Kidney (tissue), 14 donors: Measurements from ENCODE around the gene HOXD4. TPM values are rescaled to one million over a fixed set of nuclear protein-coding genes. Genes with fewer than 3 reads are reported as not detected.
A peak's percentile ranks its signal among the peaks of the same experiment; 100 is the strongest.

Experiments
- DNase-seq, 5 donors: peaks; one replicate each; pipeline ENCODE4 v3.0.0-alpha.2; 2013 to 2020
- FAIRE-seq: peaks from 2 replicates; lab custom pipeline; 2012; peaks lifted over from hg19 to GRCh38; lab: Jason Lieb, UNC
- H3K27ac ChIP-seq, 2 donors: one replicate each; pipeline ENCODE4 v1.7.0; 2013; ENCODE audit warnings: low read depth in 2 of 2, low read length in 2 of 2, inconsistent platforms in 1 of 2
- H3K27me3 ChIP-seq: one replicate; pipeline ENCODE4 v1.7.1; 2013; ENCODE audit warnings: low read length, inconsistent platforms; ENCODE audit not compliant: control insufficient read depth, insufficient read depth
- H3K36me3 ChIP-seq, 3 donors: one replicate each; pipeline versions ENCODE4 v1.7.0 to v1.7.1; 2013; ENCODE audit warnings: low read length in 3 of 3, control low read depth in 1 of 3, inconsistent platforms in 1 of 3; ENCODE audit not compliant: insufficient read depth in 3 of 3, control insufficient read depth in 2 of 3
- H3K4me1 ChIP-seq, 3 donors: one replicate each; pipeline versions ENCODE4 v1.7.0 to v1.7.1; 2013; ENCODE audit warnings: low read length in 3 of 3, inconsistent platforms in 1 of 3, low read depth in 1 of 3; ENCODE audit not compliant: control insufficient read depth in 2 of 3, insufficient read depth in 2 of 3
- H3K4me3 ChIP-seq, 3 donors: one replicate each; pipeline versions ENCODE4 v1.7.0 to v1.8.1; 2013; ENCODE audit warnings: low read length in 3 of 3, control low read depth in 1 of 3, inconsistent platforms in 1 of 3
- H3K9ac ChIP-seq, 3 donors: one replicate each; pipeline versions ENCODE4 v1.7.0 to v1.7.1; 2013; ENCODE audit warnings: low read length in 3 of 3, control low read depth in 1 of 3, inconsistent platforms in 1 of 3
- H3K9me3 ChIP-seq, 3 donors: one replicate each; pipeline versions ENCODE4 v1.7.0 to v1.7.1; 2013; ENCODE audit warnings: low read length in 3 of 3, control low read depth in 1 of 3, inconsistent platforms in 1 of 3; ENCODE audit not compliant: control insufficient read depth in 2 of 3, insufficient read depth in 1 of 3
- intact Hi-C: fragments of 100-400 bp; cut with DNase I; formaldehyde crosslinking; loops from one replicate; pipeline ENCODE4 v1.11.1; 2022
- polyA plus RNA-seq: library from polyadenylated mRNA; stranded (reverse); fragments of 350-450 nt; fragmentation: Illumina TruSeq; extraction: RNeasy Lipid Tissue Mini Kit (QIAGEN cat#74804); gene quantifications from one replicate; pipeline ENCODE4 v1.2.3, GENCODE V29; 2014; ENCODE audit warnings: low read depth, low replicate concordance; ENCODE audit not compliant: insufficient read depth
- total RNA-seq: library from RNA; stranded (reverse); fragmentation: NEBNext Ultra II Directional; extraction: Animal tissue kit (Norgen Biotek cat#: 25700); gene quantifications from one replicate; pipeline ENCODE4 v1.2.1, GENCODE V29; 2021
- TF ChIP-seq, protein P1 (sequence below): IDR thresholded peaks from 3 replicates; pipeline ENCODE4 v1.5.1; 2012; ENCODE audit warnings: mild to moderate bottlenecking, moderate library complexity, borderline replicate concordance; ENCODE audit not compliant: insufficient read depth; ENCODE audit errors: extremely low read depth
- donor health status: control.
- donor health status: control.
- donor health status: control.
- donor health status: control.
- donor health status: control.
- donor health status: DM: yes; HTN: yes; CAD: no.
- donor health status: Normal renal cell carcinoma (clear cell type).

The HOXD4 gene
- total and polyA plus RNA-seq, 2 donors from 2014 or later, result 12.1 to 27.8 TPM

GRCh38 chr2:176170602-176171305 is 19.4 kb downstream of the HOXD4 start:
- DNase-seq (peak in 4 of 5 donors; percentile 79 to 90 (median 85)), FAIRE-seq (no peak)
- Histone ChIP-seq H3K4me1 (peaks cover 6 to 15% (median 9%) of the 10 kb centered on the region in 3 donors), H3K27me3 (no peaks in the 10 kb centered on the region), H3K9me3 (no peaks in the 10 kb centered on the region), H3K9ac (peak overlapping the region in 1 of 3 donors; percentile 77), H3K27ac (peak overlapping the region; percentile 71 to 85), H3K4me3 (peak overlapping the region in 1 of 3 donors; percentile 53), H3K36me3 (no peaks in the 10 kb centered on the region)
- intact Hi-C loops, result no loop called here
- TF ChIP-seq, protein P1, sequence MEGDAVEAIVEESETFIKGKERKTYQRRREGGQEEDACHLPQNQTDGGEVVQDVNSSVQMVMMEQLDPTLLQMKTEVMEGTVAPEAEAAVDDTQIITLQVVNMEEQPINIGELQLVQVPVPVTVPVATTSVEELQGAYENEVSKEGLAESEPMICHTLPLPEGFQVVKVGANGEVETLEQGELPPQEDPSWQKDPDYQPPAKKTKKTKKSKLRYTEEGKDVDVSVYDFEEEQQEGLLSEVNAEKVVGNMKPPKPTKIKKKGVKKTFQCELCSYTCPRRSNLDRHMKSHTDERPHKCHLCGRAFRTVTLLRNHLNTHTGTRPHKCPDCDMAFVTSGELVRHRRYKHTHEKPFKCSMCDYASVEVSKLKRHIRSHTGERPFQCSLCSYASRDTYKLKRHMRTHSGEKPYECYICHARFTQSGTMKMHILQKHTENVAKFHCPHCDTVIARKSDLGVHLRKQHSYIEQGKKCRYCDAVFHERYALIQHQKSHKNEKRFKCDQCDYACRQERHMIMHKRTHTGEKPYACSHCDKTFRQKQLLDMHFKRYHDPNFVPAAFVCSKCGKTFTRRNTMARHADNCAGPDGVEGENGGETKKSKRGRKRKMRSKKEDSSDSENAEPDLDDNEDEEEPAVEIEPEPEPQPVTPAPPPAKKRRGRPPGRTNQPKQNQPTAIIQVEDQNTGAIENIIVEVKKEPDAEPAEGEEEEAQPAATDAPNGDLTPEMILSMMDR, result no peak

GRCh38 chr2:176171351-176172006 is 20.1 kb downstream of the HOXD4 start:
- Histone ChIP-seq H3K9ac (peak overlapping the region in 1 of 3 donors; percentile 77), H3K27me3 (no peaks in the 10 kb centered on the region), H3K4me3 (peak overlapping the region in 2 of 3 donors; percentile 1 to 53), H3K4me1 (peaks cover 6 to 16% (median 6%) of the 10 kb centered on the region in 3 donors), H3K27ac (peak overlapping the region; percentile 71 to 85), H3K36me3 (no peaks in the 10 kb centered on the region), H3K9me3 (no peaks in the 10 kb centered on the region)
- TF ChIP-seq, protein P1, result no peak
- intact Hi-C loops, result no loop called here
- FAIRE-seq (no peak), DNase-seq (peak; percentile 66 to 80 (median 73))

DNA sequence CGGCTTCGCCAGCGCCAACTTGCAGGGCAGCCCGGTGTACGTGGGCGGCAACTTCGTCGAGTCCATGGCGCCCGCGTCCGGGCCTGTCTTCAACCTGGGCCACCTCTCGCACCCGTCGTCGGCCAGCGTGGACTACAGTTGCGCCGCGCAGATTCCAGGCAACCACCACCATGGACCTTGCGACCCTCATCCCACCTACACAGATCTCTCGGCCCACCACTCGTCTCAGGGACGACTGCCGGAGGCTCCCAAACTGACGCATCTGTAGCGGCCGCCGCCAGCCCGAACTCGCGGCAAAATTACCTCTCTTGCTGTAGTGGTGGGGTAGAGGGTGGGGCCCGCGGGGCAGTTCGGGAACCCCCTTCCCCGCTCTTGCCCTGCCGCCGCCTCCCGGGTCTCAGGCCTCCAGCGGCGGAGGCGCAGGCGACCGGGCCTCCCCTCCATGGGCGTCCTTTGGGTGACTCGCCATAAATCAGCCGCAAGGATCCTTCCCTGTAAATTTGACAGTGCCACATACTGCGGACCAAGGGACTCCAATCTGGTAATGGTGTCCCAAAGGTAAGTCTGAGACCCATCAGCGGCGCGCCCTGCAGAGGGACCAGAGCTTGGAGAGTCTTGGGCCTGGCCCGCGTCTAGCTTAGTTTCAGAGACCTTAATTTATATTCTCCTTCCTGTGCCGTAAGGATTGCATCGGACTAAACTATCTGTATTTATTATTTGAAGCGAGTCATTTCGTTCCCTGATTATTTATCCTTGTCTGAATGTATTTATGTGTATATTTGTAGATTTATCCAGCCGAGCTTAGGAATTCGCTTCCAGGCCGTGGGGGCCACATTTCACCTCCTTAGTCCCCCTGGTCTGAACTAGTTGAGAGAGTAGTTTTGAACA is 20.9 kb downstream of the HOXD4 start:
- DNase-seq (peak in 4 of 5 donors; percentile 52 to 70 (median 62)), FAIRE-seq (no peak)
- H3K4me3 ChIP-seq, result peak overlapping the region; percentile 51 to 58 (median 53)
- TF ChIP-seq, protein P1, result no peak
- H3K27me3 ChIP-seq, result no peaks in the 10 kb centered on the region
- H3K4me1 ChIP-seq, result peaks cover 6 to 16% (median 7%) of the 10 kb centered on the region in 3 donors
- peak overlapping the region; percentile 71 to 85 for H3K27ac ChIP-seq
- no peaks in the 10 kb centered on the region for H3K9me3 ChIP-seq
- H3K36me3 ChIP-seq, result no peaks in the 10 kb centered on the region
- peak overlapping the region; percentile 7 to 77 (median 43) for H3K9ac ChIP-seq
- intact Hi-C loops, result no loop called here
